Hepatocyte (in vitro differentiated cells): Measurements from ENCODE around the gene DUSP2. TPM values are rescaled to one million over a fixed set of nuclear protein-coding genes. Genes with fewer than 3 reads are reported as not detected.

Experiments
- DNase-seq: peaks from one replicate; pipeline ENCODE4 v3.0.0-alpha.2; 2016; ENCODE audit warnings: low spot score
- H2AFZ ChIP-seq: fragments of 200-600 bp; sonication (generic); 2 replicates; pipeline ENCODE4 v1.6.0; 2016; ENCODE audit warnings: antibody characterized with exemption, mild to moderate bottlenecking
- H3K27ac ChIP-seq: fragments of 200-600 bp; sonication (generic); 2 replicates; pipeline ENCODE4 v1.5.1; 2016; ENCODE audit warnings: mild to moderate bottlenecking
- H3K27me3 ChIP-seq: fragments of 200-600 bp; sonication (generic); 2 replicates; pipeline ENCODE4 v1.6.1; 2016
- H3K36me3 ChIP-seq: fragments of 200-600 bp; sonication (generic); replicated peaks from 2 replicates; pipeline ENCODE4 v1.5.1; 2016; ENCODE audit warnings: low read depth; ENCODE audit not compliant: insufficient read depth
- H3K4me1 ChIP-seq: fragments of 200-600 bp; sonication (generic); 2 replicates; pipeline ENCODE4 v1.5.1; 2016; ENCODE audit warnings: mild to moderate bottlenecking, moderate library complexity; ENCODE audit not compliant: insufficient read depth
- H3K4me2 ChIP-seq: fragments of 200-600 bp; sonication (generic); 2 replicates; pipeline ENCODE4 v1.6.0; 2016
- H3K4me3 ChIP-seq: fragments of 200-600 bp; sonication (generic); 2 replicates; pipeline ENCODE4 v1.5.1; 2016; ENCODE audit warnings: mild to moderate bottlenecking
- H3K79me2 ChIP-seq: fragments of 200-600 bp; sonication (generic); 2 replicates; pipeline ENCODE4 v1.6.0; 2017; ENCODE audit warnings: mild to moderate bottlenecking
- H3K9me2 ChIP-seq: fragments of 200-600 bp; sonication (generic); replicated peaks from 2 replicates; pipeline ENCODE4 v1.6.0; 2017; ENCODE audit warnings: mild to moderate bottlenecking; ENCODE audit not compliant: insufficient read depth
- H3K9me3 ChIP-seq: fragments of 200-600 bp; sonication (generic); 2 replicates; pipeline ENCODE4 v1.5.1; 2016; ENCODE audit warnings: low read depth, mild to moderate bottlenecking
- H4K20me1 ChIP-seq: fragments of 200-600 bp; sonication (generic); 2 replicates; pipeline ENCODE4 v1.6.0; 2016; ENCODE audit warnings: mild to moderate bottlenecking; ENCODE audit not compliant: insufficient read depth, poor library complexity, severe bottlenecking
- EZH2 ChIP-seq: fragments of 200-600 bp; sonication (generic); IDR thresholded peaks from 2 replicates; pipeline ENCODE4 v1.6.1; 2016; ENCODE audit warnings: antibody characterized with exemption, mild to moderate bottlenecking, borderline replicate concordance
- EZH2phosphoT487 ChIP-seq: fragments of 200-600 bp; sonication (generic); IDR thresholded peaks from one replicate; pipeline ENCODE4 v1.6.1; 2018; ENCODE audit warnings: antibody characterized with exemption, mild to moderate bottlenecking, low read depth, moderate library complexity; ENCODE audit not compliant: unreplicated experiment, severe bottlenecking
- WGBS: methylation state at CpG from one replicate; pipeline ENCODE4 v1.1.6; 2016; ENCODE audit warnings: low lambda C conversion rate; ENCODE audit errors: missing lambda C conversion rate; 5-methylcytosine and 5-hydroxymethylcytosine counted together
- polyA plus RNA-seq: library from polyadenylated mRNA; unstranded; fragments of >200 nt; fragmentation: Nextera tagmentation; extraction: Ambion mirVana; gene quantifications from 2 replicates; pipeline ENCODE4 v1.2.1, GENCODE V29; 2016
- total RNA-seq: library from RNA; depleted of rRNA; stranded (reverse); fragments of >200 nt; gene quantifications from 2 replicates; pipeline ENCODE4 v1.2.3, GENCODE V29; 2014
- TF ChIP-seq, protein P1 (sequence below): fragments of 200-600 bp; sonication (generic); IDR thresholded peaks from 2 replicates; pipeline ENCODE4 v1.5.1; 2016; ENCODE audit warnings: antibody characterized with exemption, mild to moderate bottlenecking; ENCODE audit not compliant: poor library complexity

Gene DUSP2
- total and polyA plus RNA-seq, 2 experiments from 2014 or later = 11.3 to 24.0 TPM

DNA sequence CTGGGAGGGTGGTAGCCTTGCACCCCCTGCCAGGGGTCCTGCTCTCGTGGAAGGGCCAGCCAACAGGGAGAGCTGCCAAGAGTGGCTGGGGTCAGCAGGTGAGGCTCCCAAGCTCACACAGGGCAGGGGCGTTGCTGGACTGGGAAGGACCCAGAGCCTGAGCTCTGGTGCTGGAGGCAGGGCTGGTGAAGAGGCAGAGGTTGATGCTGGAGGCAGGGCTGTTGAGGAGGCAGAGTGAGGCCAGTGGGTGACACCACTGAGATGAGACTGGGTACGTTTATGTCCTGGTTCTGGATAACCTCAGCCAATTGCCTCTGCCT lies 35.9 kb downstream of the DUSP2 start:
- H3K4me3 ChIP-seq = no peak overlapping the region
- H3K27me3 ChIP-seq = no peaks in the 10 kb centered on the region
- no peak overlapping the region for H3K4me2 ChIP-seq
- WGBS = 75% methylated on average over 3 of the region's 3 CpGs
- TF ChIP-seq EZH2phosphoT487 (no peak), EZH2 (no peak)
- TF ChIP-seq, protein P1, sequence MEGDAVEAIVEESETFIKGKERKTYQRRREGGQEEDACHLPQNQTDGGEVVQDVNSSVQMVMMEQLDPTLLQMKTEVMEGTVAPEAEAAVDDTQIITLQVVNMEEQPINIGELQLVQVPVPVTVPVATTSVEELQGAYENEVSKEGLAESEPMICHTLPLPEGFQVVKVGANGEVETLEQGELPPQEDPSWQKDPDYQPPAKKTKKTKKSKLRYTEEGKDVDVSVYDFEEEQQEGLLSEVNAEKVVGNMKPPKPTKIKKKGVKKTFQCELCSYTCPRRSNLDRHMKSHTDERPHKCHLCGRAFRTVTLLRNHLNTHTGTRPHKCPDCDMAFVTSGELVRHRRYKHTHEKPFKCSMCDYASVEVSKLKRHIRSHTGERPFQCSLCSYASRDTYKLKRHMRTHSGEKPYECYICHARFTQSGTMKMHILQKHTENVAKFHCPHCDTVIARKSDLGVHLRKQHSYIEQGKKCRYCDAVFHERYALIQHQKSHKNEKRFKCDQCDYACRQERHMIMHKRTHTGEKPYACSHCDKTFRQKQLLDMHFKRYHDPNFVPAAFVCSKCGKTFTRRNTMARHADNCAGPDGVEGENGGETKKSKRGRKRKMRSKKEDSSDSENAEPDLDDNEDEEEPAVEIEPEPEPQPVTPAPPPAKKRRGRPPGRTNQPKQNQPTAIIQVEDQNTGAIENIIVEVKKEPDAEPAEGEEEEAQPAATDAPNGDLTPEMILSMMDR = no peak
- H2AFZ ChIP-seq = no peak overlapping the region
- H3K4me1 ChIP-seq = peaks cover 12% of the 10 kb centered on the region
- H3K79me2 ChIP-seq = no peaks in the 10 kb centered on the region
- no peak for DNase-seq
- no peaks in the 10 kb centered on the region for H3K36me3 ChIP-seq
- H3K9me2 ChIP-seq = no peaks in the 10 kb centered on the region
- H3K9me3 ChIP-seq = no peaks in the 10 kb centered on the region
- H3K27ac ChIP-seq = no peak overlapping the region
- no peaks in the 10 kb centered on the region for H4K20me1 ChIP-seq

DNA sequence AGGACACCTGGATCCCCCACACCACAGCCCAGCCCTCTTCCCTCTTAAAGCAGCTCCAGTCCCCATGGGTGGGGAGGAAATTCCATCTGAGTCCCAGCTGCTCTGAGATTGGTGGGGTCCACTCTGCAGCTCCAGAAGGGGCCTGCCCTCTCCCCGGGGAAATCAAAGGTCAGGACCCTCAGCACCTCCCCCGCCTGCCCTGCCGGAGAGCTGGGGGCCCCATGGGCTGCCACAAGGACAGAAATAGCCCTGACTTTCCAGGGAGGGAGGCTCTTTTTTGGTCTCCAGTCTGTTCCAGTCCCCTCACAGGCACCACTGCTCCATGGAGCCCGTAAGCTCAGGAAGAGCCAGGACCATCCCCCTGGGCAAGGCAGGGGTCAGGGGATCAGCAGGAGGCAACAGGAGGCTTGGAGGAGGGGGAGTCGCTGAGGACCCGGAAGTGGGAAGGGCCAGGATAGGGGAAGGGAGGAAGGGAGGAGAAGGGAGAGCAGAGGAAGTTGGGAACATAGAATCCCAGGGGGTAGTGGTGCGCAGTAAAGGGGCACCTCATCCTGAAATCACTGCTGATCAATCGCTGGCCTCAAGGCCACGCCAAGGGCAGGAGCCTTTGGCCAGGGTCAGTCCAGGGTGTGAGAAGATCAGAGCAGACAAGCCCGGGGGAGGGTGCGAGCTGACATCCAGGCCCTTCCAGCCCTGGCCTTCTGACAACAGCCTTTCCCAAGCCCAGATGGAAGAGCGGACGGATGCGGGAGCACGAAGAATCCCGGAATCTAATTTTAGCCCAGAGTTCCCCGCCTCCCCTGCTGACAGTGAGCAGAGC lies 36.5 kb downstream of the DUSP2 start:
- H3K4me1 ChIP-seq = peaks cover 12% of the 10 kb centered on the region
- no peaks in the 10 kb centered on the region for H3K9me3 ChIP-seq
- H2AFZ ChIP-seq = no peak overlapping the region
- no peaks in the 10 kb centered on the region for H3K79me2 ChIP-seq
- TF ChIP-seq, protein P1 = no peak
- TF ChIP-seq EZH2 = no peak
- no peak for TF ChIP-seq EZH2phosphoT487
- H3K27ac ChIP-seq = no peak overlapping the region
- H3K9me2 ChIP-seq = no peaks in the 10 kb centered on the region
- H3K4me2 ChIP-seq = no peak overlapping the region
- no peaks in the 10 kb centered on the region for H4K20me1 ChIP-seq
- WGBS = 53% methylated on average over 17 of the region's 17 CpGs
- no peaks in the 10 kb centered on the region for H3K36me3 ChIP-seq
- H3K4me3 ChIP-seq = no peak overlapping the region
- no peaks in the 10 kb centered on the region for H3K27me3 ChIP-seq
- no peak for DNase-seq

DNA sequence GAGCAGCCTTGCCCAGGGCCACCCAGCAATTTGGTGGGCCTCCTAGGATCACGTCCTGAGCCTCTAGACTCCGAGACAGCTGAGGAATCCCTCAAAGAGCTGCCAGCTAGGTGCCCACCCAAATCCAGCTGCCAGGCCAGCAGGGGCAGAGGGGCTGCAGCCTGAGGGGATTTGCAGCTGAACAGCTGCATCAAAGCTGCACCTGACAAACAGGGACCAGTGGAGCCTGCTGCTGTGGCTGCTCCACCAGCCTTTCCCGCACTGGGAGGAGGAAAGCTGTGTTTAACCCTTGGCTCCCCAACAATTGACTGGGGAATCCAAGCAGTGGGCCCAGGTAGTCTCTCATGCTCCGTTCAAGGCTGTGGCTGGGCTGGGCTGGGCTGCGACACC lies 37.1 kb downstream of the DUSP2 start:
- WGBS = 59% methylated on average over 5 of the region's 5 CpGs
- H3K4me1 ChIP-seq = peaks cover 12% of the 10 kb centered on the region
- no peaks in the 10 kb centered on the region for H4K20me1 ChIP-seq
- no peaks in the 10 kb centered on the region for H3K79me2 ChIP-seq
- no peak overlapping the region for H2AFZ ChIP-seq
- DNase-seq = no peak
- TF ChIP-seq EZH2phosphoT487 (no peak), EZH2 (no peak)
- TF ChIP-seq, protein P1 = no peak
- H3K9me3 ChIP-seq = no peaks in the 10 kb centered on the region
- no peak overlapping the region for H3K4me3 ChIP-seq
- no peaks in the 10 kb centered on the region for H3K9me2 ChIP-seq
- H3K27ac ChIP-seq = no peak overlapping the region
- H3K4me2 ChIP-seq = no peak overlapping the region
- no peaks in the 10 kb centered on the region for H3K27me3 ChIP-seq
- no peaks in the 10 kb centered on the region for H3K36me3 ChIP-seq

DNA sequence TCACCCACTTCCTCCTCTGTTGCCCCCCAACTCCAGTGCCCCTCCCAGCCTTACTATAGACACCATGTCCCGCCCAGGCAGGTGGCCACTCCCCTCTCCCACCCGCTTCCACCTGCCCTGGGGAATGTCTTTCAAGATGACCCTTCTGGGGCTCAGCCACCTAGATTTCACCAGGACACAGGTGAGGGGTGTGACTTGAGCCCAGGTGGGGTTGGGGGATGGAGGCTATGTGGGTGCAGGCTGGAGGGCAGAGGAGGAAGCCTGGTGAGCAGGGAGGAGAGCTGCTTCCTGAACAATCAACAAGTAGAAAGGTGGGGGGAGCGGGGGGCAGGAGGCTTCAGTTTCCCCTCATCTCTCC lies 37.6 kb downstream of the DUSP2 start:
- no peaks in the 10 kb centered on the region for H3K79me2 ChIP-seq
- no peak overlapping the region for H3K27ac ChIP-seq
- H3K4me2 ChIP-seq = no peak overlapping the region
- H2AFZ ChIP-seq = no peak overlapping the region
- no peak for TF ChIP-seq EZH2
- TF ChIP-seq, protein P1 = no peak
- TF ChIP-seq EZH2phosphoT487 = no peak
- peaks cover 12% of the 10 kb centered on the region for H3K4me1 ChIP-seq
- no peaks in the 10 kb centered on the region for H4K20me1 ChIP-seq
- H3K27me3 ChIP-seq = no peaks in the 10 kb centered on the region
- no peak for DNase-seq
- no peaks in the 10 kb centered on the region for H3K36me3 ChIP-seq
- no peak overlapping the region for H3K4me3 ChIP-seq
- 67% methylated on average over 3 of the region's 3 CpGs for WGBS
- H3K9me2 ChIP-seq = no peaks in the 10 kb centered on the region
- no peaks in the 10 kb centered on the region for H3K9me3 ChIP-seq
